Stimulated activated CD8-positive, alpha-beta memory T cell treated with anti-CD3 and anti-CD28 coated beads, Interleukin-12 subunit alpha, Interleukin-12 subunit beta, amount 100 ng/mL, for 4 hours (primary cell): ENCODE measurements around the gene LSM3.

Source experiments
- DNase-seq: peaks from one replicate; pipeline ENCODE4 v3.0.0-alpha.2; 2020; ENCODE audit warnings: low read depth

Gene LSM3

DNA sequence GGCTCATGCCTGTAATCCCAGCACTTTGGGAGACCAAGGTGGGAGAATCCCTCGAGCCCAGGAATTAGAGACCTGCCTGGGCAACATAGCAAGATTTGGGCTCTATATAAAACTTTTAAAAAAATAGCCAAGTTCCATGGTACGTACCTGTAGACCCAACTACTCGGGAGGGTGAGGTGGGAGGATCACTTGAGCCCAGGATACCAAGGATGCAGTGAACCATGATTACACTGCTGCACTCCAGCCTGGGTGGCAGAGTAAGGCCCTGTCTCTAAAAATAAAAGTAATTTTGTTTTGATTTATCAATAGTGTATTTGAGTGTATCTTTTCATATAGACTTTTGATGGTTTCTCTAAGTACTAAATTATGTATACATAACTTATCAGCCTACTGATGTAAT lies 63.1 kb downstream of the LSM3 start:
- no peak for DNase-seq

DNA sequence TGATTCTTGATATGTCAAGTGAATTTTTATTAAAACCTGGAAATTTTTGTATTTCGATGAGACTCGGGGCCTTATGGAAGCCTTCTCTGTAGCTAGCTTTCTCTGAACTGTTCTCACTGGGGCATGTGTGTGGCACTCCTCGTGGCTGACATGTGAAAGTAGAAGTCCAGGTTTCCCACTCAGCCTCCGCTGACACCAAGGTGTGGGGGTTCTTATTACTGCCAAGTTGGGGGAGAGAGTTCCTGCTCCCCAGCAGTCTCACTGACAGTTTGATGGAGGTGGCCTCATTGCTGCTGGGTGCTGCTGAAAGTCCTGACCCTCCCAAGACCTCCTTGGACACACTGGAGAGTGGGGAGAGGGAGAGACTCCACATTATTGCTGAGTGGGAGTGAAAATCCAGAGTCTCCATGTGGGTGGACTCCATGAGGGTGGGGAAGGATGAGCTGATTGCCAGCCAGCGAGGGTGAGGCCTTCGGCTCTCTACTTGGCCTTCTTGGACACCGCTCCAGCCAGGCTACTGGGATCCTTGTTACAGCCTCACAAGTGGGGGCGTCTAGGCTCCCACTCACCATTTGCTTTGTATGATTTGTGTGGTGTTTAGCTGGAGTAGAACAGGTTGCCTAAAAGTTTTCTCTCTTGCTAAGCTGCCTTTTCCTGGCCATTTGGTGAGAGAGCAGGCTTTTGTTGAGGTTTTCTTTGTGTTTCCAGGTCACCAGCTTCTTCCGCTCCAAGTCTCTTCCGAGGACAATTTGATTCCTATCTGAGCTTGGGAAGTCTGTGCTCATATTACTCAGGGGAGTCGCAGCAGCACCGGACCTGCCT lies 64.1 kb downstream of the LSM3 start:
- no peak for DNase-seq

DNA sequence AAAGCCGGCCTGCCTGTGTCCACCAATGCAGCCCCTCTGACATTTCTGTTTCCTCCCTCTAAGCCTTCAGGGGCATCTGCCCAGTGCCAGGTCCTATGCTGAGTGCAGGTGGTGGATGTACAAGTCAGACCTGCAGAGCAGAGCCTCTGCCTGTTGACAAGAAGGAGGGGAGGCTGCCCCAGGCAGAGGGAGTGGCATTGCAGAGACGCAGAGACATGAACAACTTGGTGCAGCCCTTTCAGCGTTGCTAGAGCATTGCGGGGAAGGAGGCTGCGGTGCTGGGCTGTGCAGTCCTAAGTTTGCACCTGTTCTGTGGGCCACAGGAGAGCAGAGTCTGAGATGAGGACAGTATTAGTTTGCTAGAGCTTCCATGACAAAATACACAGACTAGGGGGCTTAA lies 65.2 kb downstream of the LSM3 start:
- no peak for DNase-seq

DNA sequence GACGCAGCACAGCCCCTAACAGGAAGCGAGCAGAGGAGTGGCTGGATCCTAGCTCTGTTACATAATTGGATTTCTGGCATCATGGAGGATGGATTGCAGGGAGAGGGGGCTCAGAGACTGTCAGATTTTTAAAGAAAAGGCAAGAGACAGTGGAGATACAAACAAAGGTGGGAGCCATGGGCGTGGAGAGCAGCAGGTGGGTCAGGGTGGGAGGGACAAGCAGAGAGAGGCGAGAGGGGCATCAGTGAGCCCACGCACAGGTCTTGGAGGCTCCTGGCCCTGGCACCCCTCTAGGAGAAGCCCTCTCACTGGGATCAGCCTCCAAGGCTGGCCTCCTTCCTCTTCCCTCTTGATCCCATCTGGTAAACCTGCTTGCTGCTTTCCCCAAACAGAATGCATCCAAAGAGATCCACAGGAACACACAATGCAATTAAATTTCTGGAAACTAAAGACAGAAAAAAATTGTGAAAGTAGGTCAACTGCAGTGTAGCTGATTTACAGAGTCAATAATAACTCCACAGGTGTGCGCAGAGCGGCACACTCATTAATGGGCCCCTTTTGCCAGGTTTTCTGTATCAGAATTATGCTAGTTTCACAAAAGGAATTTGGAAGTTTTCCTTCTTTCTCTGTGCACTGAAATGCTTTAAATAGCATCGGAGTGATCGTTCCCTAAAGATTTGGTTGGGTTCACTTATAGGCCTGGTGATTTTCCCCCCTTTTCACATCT lies 66.1 kb downstream of the LSM3 start:
- no peak for DNase-seq

- no peak for DNase-seq
Observed at GRCh38 chr3:14245248-14245639, 66.6 kb downstream of the LSM3 start.

DNA sequence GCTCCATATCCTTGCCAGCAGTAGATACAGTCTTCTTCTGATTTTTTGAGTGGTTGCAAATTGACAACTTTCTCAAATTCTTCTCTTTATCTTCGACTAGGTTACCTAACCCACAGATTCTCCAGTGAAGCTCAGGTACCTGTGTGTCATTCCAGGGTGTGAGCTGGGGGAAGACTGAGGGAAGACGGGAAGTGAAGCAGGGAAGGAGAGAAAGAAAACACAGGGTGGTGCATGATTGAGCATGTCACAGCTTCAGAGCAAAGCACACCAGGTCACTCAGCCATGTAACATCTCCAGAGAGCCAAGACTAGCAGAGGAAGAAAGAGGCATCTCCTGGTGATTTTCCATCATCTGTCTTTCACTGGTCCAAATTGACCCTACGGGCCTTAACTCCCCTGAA lies 67.2 kb downstream of the LSM3 start:
- no peak for DNase-seq

GRCh38 chr3:14246414-14246813 lies 67.8 kb downstream of the LSM3 start:
- DNase-seq, result no peak

GRCh38 chr3:14248477-14248848 lies 69.8 kb downstream of the LSM3 start:
- DNase-seq, result no peak

- no peak for DNase-seq
Observed at GRCh38 chr3:14248849-14249523, 70.4 kb downstream of the LSM3 start.
